Astrocyte (in vitro differentiated cells and primary cell): ENCODE measurements around the gene STAT1. TPM values are rescaled to one million over a fixed set of nuclear protein-coding genes. Genes with fewer than 3 reads are reported as not detected.

Experiments
- DNase-seq: peaks from one replicate; pipeline ENCODE4 v3.0.0-alpha.2; 2010; ENCODE audit warnings: low read depth
- FAIRE-seq: peaks from 2 replicates; lab custom pipeline; 2011; peaks lifted over from hg19 to GRCh38; lab: Jason Lieb, UNC
- H2AFZ ChIP-seq: 2 replicates; pipeline ENCODE4 v1.6.0; 2012; ENCODE audit warnings: low read depth, low read length, inconsistent platforms
- H3K27ac ChIP-seq: 2 replicates; pipeline ENCODE4 v1.5.1; 2011; ENCODE audit warnings: low read depth, low read length, inconsistent platforms
- H3K27me3 ChIP-seq: 2 replicates; pipeline ENCODE4 v1.6.0; 2011; ENCODE audit warnings: low read length, inconsistent platforms; ENCODE audit not compliant: insufficient read depth
- H3K36me3 ChIP-seq: 2 replicates; pipeline ENCODE4 v1.5.1; 2011; ENCODE audit warnings: low read length, inconsistent platforms; ENCODE audit not compliant: insufficient read depth
- H3K4me1 ChIP-seq: 2 replicates; pipeline ENCODE4 v1.5.1; 2011; ENCODE audit warnings: low read length, inconsistent platforms; ENCODE audit not compliant: insufficient read depth
- H3K4me2 ChIP-seq: 2 replicates; pipeline ENCODE4 v1.6.0; 2012; ENCODE audit warnings: low read length, inconsistent platforms
- H3K4me3 ChIP-seq: 2 replicates; pipeline ENCODE4 v1.5.1; 2011; ENCODE audit warnings: low read depth, mild to moderate bottlenecking, low read length, inconsistent platforms; ENCODE audit not compliant: insufficient read depth
- H3K79me2 ChIP-seq: 2 replicates; pipeline ENCODE4 v1.6.0; 2012; ENCODE audit warnings: mild to moderate bottlenecking, low read length, inconsistent platforms; ENCODE audit not compliant: insufficient read depth
- H3K9ac ChIP-seq: 2 replicates; pipeline ENCODE4 v1.6.0; 2012; ENCODE audit warnings: mild to moderate bottlenecking, low read length, inconsistent platforms
- H3K9me3 ChIP-seq: 2 replicates; pipeline ENCODE4 v1.5.1; 2012; ENCODE audit warnings: low read depth, mild to moderate bottlenecking, low read length, inconsistent platforms; ENCODE audit not compliant: insufficient read depth
- H4K20me1 ChIP-seq: 2 replicates; pipeline ENCODE4 v1.6.0; 2012; ENCODE audit warnings: low read length, inconsistent platforms; ENCODE audit not compliant: insufficient read depth
- H3K27ac Mint-ChIP-seq: one replicate; pipeline ENCODE4 v1.8.0; 2021; ENCODE audit warnings: mild to moderate bottlenecking, mixed read lengths; ENCODE audit not compliant: unreplicated experiment
- H3K27me3 Mint-ChIP-seq: one replicate; pipeline ENCODE4 v1.8.0; 2021; ENCODE audit warnings: low read depth, mixed read lengths; ENCODE audit not compliant: unreplicated experiment
- H3K36me3 Mint-ChIP-seq: one replicate; pipeline ENCODE4 v1.8.0; 2021; ENCODE audit warnings: low read depth, mixed read lengths; ENCODE audit not compliant: unreplicated experiment
- H3K4me1 Mint-ChIP-seq: one replicate; pipeline ENCODE4 v1.8.0; 2021; ENCODE audit warnings: low read depth, mixed read lengths; ENCODE audit not compliant: unreplicated experiment
- H3K4me3 Mint-ChIP-seq: one replicate; pipeline ENCODE4 v1.8.0; 2021; ENCODE audit warnings: mild to moderate bottlenecking, moderate library complexity, mixed read lengths; ENCODE audit not compliant: unreplicated experiment
- H3K9me3 Mint-ChIP-seq: one replicate; pipeline ENCODE4 v1.8.0; 2021; ENCODE audit warnings: mild to moderate bottlenecking, mixed read lengths; ENCODE audit not compliant: unreplicated experiment
- EZH2 ChIP-seq: IDR thresholded peaks from 2 replicates; pipeline ENCODE4 v1.6.1; 2012; ENCODE audit warnings: mild to moderate bottlenecking, low read length, inconsistent platforms; ENCODE audit not compliant: insufficient read depth
- total RNA-seq: library from RNA; stranded (reverse); gene quantifications from 2 replicates; pipeline ENCODE4 v1.2.1, GENCODE V29; 2021
- TF ChIP-seq, protein P1 (sequence below): IDR thresholded peaks from 2 replicates; pipeline ENCODE4 v1.5.1; 2011; ENCODE audit warnings: low read depth, mild to moderate bottlenecking, inconsistent platforms, low read length, moderate library complexity; ENCODE audit not compliant: insufficient read depth

The STAT1 gene
- total RNA-seq, 1 donor from 2014 or later, result 377 TPM

DNA sequence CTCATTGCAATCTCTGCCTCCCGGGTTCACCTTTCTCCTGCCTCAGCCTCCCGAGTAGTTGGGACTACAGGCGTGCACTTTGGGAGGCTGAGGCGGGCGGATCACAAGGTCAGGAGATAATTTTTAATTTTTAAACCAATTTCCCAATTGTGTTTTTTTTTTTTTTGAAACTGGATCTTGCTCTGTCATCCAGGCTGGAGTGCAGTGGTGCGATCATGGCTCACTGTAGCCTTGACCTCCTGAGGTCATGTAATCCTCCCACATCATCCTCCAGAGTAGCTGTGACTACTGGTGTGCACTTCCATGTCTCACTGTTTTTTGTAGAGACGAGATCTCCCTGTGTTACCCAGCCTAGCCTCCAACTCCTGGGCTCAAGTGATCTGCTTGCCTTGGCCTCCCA is 84.1 kb downstream of the STAT1 start:
- DNase-seq, result no peak
- H3K27ac Mint-ChIP-seq, result peak overlapping the region; percentile 55

DNA sequence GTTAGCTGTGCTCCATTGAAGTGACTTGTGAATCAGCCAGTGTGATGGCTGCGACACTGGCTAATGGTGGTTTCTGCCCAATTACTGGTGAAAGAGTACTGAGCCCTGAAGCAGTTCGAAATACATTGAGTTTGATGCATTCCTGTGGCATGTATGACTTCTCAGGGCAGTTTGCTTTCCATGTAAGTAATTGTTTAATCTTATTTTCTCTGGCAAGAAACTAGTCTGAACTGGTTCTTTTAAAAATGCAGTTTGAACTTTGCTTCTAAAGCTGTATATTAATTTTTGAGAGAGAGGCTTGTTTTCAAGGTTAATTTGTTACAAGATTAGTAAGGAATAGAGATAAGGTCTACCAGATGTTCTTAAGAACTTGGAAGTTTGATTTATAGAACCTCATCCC is 86.7 kb downstream of the STAT1 start:
- Histone ChIP-seq H3K9me3 (no peaks in the 10 kb centered on the region), H4K20me1 (no peaks in the 10 kb centered on the region), H3K27me3 (no peaks in the 10 kb centered on the region), H3K4me1 (peaks cover 1% of the 10 kb centered on the region), H3K79me2 (peaks cover 7% of the 10 kb centered on the region), H3K4me2 (no peak overlapping the region), H3K36me3 (peaks cover 45% of the 10 kb centered on the region), H2AFZ (no peak overlapping the region), H3K9ac (no peak overlapping the region), H3K4me3 (no peak overlapping the region), H3K27ac (peak overlapping the region; percentile 11)
- TF ChIP-seq, protein P1, sequence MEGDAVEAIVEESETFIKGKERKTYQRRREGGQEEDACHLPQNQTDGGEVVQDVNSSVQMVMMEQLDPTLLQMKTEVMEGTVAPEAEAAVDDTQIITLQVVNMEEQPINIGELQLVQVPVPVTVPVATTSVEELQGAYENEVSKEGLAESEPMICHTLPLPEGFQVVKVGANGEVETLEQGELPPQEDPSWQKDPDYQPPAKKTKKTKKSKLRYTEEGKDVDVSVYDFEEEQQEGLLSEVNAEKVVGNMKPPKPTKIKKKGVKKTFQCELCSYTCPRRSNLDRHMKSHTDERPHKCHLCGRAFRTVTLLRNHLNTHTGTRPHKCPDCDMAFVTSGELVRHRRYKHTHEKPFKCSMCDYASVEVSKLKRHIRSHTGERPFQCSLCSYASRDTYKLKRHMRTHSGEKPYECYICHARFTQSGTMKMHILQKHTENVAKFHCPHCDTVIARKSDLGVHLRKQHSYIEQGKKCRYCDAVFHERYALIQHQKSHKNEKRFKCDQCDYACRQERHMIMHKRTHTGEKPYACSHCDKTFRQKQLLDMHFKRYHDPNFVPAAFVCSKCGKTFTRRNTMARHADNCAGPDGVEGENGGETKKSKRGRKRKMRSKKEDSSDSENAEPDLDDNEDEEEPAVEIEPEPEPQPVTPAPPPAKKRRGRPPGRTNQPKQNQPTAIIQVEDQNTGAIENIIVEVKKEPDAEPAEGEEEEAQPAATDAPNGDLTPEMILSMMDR, result no peak
- no peak for TF ChIP-seq EZH2
- Mint-ChIP-seq H3K27me3 (no peaks in the 10 kb centered on the region), H3K36me3 (peaks cover 28% of the 10 kb centered on the region), H3K4me1 (peaks cover 42% of the 10 kb centered on the region), H3K27ac (peak overlapping the region; percentile 92), H3K4me3 (peak overlapping the region; percentile 27), H3K9me3 (no peaks in the 10 kb centered on the region)
- peak; percentile 39 for FAIRE-seq
- DNase-seq, result peak; percentile 82

More for the DNA sequence above, 84.1 kb downstream of the STAT1 start:
- peaks cover 7% of the 10 kb centered on the region for H3K79me2 ChIP-seq
- H2AFZ ChIP-seq, result no peak overlapping the region
- H3K4me3 ChIP-seq, result no peak overlapping the region
- H3K4me1 ChIP-seq, result no peaks in the 10 kb centered on the region
- Mint-ChIP-seq H3K4me1 (peaks cover 22% of the 10 kb centered on the region), H3K27me3 (no peaks in the 10 kb centered on the region), H3K4me3 (no peak overlapping the region), H3K9me3 (no peaks in the 10 kb centered on the region), H3K36me3 (peaks cover 11% of the 10 kb centered on the region)
- H3K9ac ChIP-seq, result no peak overlapping the region
- TF ChIP-seq, protein P1, result no peak
- no peak for TF ChIP-seq EZH2
- no peak overlapping the region for H3K4me2 ChIP-seq
- H3K27me3 ChIP-seq, result no peaks in the 10 kb centered on the region
- no peak overlapping the region for H3K27ac ChIP-seq
- H4K20me1 ChIP-seq, result no peaks in the 10 kb centered on the region
- FAIRE-seq, result no peak
- peaks cover 33% of the 10 kb centered on the region for H3K36me3 ChIP-seq
- H3K9me3 ChIP-seq, result no peaks in the 10 kb centered on the region

DNA sequence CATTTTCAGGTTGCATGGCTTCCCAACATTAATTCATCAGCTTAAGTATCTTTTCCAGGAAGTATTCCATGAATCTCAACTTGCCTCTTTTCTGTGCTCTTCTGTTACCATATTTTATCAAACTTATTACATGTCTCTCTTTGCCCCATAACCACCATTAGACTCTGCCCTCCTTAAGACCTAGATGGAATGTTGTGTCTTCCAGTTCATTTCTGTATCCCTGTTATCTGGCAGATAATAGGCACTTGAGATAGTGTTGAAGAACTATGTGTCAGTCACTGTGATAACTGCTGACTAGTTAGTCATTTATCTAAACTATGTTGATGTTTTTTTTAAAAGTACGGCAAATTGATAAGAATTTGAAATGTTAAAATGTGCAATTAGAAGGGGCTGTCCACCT is 91.6 kb downstream of the STAT1 start:
- H3K27ac ChIP-seq, result no peak overlapping the region
- peaks cover 4% of the 10 kb centered on the region for H3K4me1 ChIP-seq
- Mint-ChIP-seq H3K4me3 (peak overlapping the region; percentile 4), H3K27me3 (no peaks in the 10 kb centered on the region), H3K27ac (peak overlapping the region; percentile 27), H3K9me3 (no peaks in the 10 kb centered on the region), H3K36me3 (peaks cover 37% of the 10 kb centered on the region), H3K4me1 (peaks cover 38% of the 10 kb centered on the region)
- H3K36me3 ChIP-seq, result peaks cover 52% of the 10 kb centered on the region
- H3K9ac ChIP-seq, result no peak overlapping the region
- no peaks in the 10 kb centered on the region for H3K27me3 ChIP-seq
- no peak overlapping the region for H3K4me2 ChIP-seq
- TF ChIP-seq, protein P1, result no peak
- no peak for TF ChIP-seq EZH2
- H3K79me2 ChIP-seq, result peaks cover 10% of the 10 kb centered on the region
- no peaks in the 10 kb centered on the region for H3K9me3 ChIP-seq
- no peak overlapping the region for H3K4me3 ChIP-seq
- H4K20me1 ChIP-seq, result peaks cover 10% of the 10 kb centered on the region
- FAIRE-seq (peak; percentile 80), DNase-seq (peak; percentile 22)
- H2AFZ ChIP-seq, result no peak overlapping the region
